HCEC 1CT (cell line): ENCODE results near the gene CHCHD6.

Source experiments
- DNase-seq: peaks from one replicate; pipeline ENCODE4 v3.0.0-alpha.2; 2017

CHCHD6 gene

DNA sequence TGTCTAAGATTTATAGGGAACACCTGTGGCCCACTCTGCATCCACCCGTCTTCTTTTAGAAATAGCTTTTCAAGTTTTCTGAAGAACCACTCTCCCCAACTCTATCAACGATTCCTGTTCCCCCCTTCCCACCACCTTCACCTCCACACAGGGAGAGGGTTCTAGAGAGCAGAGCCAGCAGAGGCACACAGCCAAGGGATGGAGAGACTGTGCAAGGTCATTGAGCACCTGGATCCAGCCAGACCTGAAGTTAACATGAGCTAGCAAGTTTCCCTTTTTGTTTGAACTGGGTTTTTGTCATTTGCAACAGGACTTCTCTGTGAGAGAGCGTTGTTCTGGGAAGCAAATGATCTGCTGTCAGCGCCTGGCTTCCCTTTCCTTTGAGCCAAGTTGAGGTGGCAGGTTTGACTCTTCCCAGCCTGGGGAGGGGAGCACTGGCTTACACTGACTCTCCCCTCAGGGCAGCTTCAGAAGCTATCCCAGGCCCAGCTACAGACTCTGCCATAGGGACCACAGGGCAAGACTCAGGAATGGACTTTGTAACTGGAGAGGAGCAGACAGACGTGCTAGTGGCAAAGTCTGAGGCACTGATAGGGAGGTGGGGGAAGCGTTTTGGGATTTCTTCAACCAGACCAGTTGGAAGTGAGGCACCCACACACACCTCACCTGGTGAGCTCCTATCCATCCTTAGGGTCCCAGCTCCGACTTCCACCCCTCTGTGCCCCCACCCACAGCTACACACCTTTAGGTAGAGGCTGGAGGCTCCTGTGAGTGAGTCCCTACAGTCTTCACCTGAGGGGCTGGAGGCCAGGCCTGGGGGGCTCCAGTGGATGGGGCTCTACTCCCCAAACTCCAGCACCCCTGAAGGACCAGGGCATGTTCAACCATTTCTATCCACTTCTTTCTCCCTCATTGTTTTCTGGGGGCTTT is 259.5 kb downstream of the CHCHD6 start:
- DNase-seq: no peak

DNA sequence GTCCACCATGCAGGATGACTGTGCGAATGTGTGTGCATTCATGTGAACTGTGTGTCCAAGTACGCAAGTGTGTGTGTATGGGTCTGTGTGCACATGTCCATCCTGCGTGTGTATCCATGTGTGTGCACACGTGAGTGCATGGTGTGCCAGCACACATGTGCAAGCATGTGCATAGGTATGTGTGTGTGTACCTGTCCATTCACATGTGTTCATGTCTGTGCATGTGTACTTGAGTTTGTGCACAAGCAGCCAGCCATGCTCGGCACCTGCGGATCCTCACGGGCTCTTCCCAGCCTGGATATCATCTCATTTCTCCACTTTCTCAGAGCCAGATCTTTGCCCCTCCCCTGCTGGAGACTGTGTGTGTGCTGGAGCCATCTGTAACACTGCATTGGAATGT is 260.2 kb downstream of the CHCHD6 start:
- DNase-seq: no peak

DNA sequence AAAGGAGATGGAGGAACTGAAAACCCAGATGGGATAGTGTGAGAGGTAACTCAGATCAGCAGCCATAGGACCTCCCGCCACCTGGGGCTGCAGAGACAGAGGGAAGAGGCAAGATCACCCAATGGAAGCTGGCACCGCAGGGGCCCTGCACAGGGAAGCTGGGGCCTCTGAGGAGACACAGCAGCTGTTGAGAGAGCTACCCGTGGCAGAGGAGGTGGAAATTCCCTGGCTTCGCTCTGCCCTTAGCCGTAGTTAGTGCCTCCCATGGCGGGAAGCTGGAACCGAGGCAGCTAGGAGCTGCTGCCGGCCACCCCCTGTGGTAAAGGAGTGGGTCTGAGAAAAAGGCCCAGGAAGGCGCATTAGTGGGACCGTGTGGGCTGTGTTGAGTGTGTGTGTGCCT is 260.9 kb downstream of the CHCHD6 start:
- no peak for DNase-seq

DNA sequence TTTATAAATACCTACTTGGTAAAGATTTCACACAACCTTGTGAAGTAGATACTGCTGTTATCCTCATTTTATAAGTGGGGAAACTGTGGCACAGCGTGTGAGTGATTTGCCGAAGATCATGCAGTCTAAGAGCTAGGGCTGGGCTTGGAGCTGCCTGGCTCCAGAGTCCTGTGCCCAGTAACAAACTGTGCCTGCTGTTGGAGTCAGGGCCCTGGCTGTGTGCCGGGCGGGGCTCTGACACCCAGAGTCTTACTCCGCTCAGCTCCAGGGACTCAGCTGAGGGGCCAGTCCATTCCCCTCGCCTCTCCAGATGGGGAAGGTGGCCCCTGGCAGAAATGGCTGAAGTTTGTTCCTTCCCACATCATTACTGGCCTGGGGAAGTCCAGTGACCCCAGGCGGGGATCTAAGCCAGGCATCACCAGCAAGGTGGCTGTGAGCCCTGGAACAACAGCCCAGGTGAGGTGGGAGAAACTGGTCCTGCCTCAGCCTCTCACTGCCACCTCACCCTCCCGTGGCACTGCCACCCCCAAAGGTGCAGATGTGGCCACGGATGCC is 261.6 kb downstream of the CHCHD6 start:
- no peak for DNase-seq

DNA sequence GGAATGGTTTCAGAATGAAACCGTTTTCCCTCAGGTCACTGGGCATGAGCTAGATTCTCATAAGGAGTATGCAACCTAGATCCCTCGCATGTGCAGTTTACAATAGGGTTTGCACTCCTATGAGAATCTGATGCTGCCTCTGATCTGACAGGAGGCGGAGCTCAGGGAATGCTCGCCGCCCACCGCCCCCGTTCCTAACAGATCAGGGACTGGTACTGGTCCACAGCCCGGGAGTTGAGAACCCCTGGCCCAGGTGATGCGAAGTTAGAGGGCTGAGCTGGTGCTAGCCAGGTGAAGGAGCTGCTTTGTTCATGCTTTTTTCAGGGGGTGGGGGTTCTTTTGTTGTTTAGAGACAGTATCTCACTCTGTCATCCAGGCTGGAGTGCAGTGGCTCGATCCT is 263.3 kb downstream of the CHCHD6 start:
- no peak for DNase-seq

DNA sequence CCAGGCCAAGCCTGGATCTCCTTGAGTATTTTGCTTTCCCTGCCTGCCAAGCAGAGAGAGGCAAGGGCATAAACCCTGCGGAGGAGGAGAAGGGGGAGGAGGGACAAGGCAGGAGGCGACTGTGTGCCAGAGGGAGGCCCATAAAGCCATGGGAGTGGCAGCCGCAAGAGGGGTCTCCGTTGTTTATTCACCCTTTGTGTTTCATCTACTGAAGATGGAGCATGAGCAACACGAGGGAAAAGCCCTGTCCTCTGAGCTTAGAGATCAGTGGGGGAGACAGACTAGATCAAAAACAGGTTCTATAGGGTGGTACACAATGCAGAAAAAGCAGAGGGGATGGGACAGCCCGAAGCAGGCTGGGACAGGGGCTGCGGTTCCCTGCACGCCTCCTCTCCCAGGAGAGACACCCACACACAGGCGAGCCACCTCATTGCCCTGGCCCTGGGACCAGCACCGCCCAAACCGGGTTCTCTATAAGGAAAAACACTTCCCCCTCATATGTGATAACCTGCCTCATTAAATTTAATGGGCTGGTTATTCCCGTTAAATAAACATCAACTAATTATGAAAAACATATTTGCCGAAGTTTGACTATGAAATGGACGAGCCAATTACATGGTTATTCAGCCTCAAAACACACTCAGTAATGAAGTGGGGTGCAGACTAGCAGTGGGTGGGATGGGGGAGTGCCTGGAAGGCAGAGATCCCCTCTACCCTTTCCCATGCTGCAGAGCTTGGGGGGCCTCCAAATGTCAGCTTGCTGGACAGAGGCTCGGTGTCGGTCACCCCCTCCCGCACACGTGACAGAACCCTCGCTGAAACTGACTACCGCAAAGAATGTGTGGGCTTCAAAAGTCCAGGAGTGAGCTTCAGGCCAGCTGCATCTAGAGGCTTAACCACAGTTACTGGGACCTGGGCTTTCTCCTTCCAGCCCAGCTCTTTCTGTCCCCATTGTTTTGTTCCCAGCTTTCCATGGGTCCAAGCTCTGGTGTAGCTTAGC is 264.7 kb downstream of the CHCHD6 start:
- DNase-seq: no peak

DNA sequence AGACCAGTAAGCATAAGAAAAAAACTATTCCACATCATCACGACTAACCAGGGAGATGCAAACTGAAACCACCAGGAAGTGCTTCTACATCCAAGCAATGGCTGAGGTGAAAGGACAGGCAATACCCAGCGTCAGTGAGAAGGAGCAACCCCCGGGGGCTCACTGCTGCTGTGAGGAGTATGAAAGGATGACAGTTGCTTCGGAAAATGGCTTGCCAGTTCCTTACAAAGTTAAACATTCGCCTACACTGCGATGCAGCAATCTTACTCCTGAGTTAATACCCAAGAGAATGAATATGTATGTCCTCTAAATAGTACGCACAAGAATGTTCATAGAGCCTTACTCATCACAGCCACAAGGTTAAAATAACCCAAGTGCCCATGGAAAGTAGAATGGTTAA is 265.5 kb downstream of the CHCHD6 start:
- no peak for DNase-seq

DNA sequence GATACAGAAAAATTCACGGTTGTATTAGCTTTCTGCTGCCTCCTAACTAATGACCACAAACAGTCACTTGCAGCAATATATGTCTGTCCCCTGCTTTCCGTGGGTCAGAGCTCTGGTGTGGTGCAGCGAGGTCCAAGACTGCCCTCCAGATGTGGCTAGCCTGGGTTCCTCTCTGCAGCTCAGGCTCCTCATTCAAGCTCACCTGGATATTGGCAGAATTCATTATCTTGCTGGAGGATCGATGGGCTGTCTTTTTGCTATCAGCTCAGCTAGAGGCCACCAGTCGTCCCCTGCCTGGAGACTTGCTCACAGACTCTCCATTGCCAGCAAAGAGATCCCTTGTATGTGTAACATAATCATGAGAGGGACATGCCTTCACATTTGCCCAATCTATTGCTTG is 266.1 kb downstream of the CHCHD6 start:
- no peak for DNase-seq

DNA sequence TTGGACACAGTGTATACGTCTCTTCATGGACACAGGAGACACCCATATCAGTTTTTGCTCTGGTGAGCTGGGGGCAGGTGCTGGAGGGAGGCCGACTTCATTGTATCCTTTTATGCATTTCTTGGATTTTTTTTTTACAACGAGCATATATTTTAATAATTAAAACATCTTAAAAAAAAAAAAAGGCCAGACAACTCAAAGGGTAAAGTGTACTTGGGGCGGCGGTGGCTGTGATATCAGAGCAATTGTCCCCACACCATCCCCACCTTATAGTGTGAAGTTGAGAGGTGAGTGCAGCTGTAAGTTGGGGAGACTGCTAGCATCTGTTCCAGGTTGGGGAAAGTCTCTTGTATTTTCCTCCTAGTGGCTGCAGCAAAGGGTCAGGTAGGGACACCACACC is 266.9 kb downstream of the CHCHD6 start:
- DNase-seq: no peak

DNA sequence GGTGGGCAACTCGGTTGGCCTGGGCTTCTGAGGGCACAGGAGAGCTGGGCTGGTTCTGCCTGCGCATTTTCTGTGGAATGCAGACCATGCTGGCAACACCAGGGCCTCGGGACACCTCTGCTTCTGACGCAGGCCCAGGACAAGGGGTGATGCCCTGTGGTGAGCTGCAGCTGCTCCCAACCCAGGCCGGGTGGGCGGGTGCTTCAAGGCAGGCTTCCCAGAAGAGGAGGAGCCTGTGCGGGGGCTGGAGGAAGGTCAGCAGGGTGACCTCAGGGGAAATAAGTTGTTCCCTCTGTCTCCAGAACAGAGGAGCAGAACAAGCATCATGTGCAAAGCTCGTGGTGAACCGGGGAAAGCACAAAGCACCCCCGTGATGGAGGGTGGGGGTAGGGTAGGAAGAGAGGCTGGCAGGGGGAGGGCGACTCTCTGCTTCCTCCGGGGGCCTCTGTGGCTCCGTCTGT is 267.9 kb downstream of the CHCHD6 start:
- DNase-seq: no peak

DNA sequence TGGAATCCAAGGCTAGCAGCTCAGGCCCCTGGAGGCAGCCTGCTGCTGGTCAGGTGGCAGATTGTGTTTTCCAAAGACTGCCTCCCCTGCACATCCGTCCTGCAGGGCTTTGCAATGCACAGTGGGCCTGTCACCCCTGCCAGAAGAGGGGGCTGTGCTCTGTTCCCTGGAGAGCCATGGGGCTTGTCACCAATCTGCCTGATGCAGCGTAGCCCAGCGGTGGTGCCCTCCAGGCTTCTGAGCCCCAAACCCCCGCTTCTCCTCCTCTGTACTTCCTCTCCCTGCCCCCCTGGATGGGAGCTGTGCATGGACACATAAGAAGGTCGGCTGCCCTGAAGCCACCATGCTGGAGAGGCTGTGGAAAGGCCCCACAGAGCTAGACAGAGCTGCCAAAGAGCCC is 268.8 kb downstream of the CHCHD6 start:
- DNase-seq: no peak

DNA sequence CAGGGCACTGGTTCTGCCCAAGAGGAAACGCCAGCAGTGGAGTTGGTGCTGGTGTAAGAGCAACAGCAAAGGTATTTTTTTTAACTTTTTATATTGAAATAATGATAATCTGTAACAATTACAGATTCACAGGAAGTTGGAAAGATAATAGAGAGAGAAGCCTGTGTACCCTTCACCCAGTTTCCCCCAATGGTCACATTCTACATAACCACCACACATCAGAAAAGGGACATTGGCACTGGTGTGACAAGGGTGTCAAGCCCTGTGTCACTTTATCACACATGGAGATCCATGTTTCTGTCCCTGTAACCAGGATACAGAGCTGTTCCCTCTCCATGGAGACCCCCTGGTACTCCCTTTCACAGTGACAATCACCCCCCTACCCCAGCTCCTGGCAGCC is 269.8 kb downstream of the CHCHD6 start:
- DNase-seq: no peak

DNA sequence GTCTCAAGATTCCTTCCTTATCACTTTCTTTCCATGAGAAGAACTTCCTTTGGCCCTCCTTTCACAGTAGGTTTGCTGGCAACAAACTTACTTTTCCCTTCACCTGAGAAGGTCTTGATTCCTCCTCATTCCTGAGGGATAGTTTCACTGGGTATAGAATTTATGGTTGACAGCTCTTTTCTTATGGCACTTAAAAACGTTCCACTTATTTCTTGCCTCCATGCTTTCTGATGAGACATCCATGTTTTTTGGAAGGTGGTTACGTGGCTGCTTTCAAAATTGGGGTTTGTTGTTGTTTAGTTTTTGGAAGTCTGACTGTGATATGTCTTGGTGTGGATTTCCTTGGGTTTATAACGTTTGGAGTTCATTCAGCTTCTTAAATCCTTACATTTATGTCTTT is 270.7 kb downstream of the CHCHD6 start:
- no peak for DNase-seq

DNA sequence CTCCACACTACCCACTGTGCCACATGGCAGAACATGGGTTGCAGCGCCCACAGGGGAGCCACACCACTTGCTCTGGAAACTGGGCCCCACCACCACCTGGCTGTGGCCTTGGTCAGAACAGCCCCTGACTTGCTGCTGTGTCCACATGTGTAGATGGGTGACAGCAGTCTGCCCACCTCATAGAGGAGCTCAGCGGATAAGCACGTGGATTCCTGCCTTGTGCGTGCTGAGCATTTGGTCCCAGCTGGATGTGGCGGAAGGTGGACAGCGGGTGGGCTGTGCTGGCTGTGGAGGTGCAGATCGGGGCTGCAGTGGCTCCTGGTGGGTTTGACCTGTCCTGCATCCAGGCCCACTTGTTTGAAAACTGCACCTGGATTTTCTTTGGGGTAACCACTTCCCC is 272.9 kb downstream of the CHCHD6 start:
- no peak for DNase-seq

DNA sequence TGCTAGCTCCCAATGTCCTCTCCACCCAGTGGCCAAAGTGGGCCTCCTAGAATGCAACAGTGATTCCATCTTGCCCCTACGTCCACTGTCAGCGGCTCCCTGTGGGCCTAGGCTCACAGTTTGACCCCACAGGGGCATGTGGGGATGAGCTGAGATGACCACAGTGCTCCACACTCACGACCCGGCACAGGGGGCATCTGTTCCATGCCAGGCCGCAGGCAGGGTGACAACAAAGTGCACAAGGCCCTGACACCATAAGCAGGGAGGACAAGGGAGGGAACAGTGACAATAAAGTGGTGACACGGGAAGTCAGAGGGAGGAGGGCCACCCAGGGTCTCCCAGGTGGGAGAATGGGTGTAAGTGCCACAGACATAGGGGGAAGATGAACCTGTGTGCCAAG is 273.8 kb downstream of the CHCHD6 start:
- DNase-seq: no peak

DNA sequence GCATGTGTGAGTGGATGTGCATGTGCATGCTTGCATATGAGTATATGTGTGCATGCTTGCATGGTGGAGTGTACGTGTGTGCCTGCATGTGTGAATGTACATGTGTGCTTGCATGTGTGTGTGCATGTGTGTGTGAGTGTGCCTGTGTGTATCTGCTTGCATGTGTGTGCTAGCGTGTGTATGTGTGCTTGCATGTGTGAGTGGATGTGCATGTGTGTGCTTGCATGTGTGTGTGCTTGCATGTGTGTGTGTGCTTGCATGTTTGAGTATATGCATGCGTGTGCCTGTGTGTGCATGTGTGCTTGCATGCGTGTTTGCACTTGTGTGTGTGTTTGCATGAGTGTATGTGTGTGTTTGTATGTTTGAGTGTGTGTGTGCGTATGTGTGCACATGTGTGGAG is 274.3 kb downstream of the CHCHD6 start:
- DNase-seq: no peak

DNA sequence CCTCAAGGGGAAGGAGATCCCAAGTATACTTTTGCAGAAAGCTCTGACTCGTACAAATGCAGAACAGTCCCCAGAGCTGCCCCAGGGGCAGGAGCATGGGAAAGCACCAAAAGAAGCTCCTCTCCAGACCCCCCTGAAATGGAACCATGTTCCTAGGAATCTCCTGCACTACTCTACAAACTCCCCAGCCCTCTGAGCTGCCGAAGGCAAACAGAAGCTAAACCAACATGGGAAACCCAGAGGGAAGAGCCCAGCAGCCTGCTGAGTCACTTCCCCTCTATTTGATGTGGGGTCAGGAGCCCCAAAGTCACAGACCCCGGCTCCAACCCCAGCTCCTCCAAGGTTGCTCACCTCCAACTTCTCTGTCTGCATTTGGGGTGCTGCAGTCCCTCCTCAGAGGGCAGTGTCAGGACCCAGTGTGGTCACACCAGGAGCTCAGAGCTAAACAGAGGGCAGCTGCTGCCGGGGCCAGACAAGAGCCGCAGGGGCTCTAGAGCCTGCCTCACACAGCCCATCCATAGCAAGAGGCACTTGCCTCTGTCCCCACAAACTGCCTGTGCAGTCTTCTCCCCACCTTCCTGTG is 275.1 kb downstream of the CHCHD6 start:
- no peak for DNase-seq

DNA sequence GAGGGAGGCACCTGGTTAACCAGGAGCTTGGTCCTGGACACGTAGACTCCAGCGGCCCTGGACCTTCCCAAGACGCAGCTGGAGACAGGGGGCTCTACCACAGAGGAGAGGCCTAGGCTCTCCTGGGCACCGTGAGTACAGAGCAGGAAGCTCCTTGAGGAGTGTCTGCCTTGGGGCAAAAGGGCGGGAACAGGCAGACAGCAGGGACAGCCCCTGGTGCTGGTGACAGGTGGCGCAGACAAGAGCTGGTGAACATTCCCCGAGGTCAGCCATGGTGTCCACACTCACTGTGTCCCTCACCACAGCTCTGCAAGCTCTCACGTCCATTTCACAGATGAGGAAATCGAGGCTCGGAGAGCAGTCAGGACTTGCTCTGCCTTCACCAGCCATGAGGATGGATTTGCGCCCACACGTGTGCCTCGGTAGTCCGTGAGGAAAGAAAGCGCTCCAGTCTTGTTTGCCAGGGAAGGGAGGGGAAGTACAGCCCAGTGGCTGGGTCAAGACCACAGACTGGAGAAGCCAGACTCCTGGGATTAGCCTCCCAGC is 276.3 kb downstream of the CHCHD6 start:
- no peak for DNase-seq

DNA sequence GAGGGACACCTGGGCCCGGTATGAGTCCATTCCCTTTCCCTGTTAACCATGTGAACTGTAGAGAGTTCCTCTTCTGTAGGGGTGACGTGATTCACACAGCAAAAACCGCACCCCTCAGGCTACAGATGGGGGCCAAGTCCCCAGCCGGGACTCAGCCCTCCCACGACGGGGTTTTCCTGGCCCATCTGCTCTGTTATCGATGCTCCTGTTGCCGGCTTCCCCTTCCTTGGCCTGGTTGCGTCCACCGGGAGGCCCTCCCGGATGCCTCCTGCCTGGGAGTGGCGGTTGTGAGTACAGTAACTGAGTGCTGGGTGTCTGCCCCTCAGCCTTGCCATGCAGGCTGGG is 278.1 kb downstream of the CHCHD6 start:
- DNase-seq: peak; percentile 10

DNA sequence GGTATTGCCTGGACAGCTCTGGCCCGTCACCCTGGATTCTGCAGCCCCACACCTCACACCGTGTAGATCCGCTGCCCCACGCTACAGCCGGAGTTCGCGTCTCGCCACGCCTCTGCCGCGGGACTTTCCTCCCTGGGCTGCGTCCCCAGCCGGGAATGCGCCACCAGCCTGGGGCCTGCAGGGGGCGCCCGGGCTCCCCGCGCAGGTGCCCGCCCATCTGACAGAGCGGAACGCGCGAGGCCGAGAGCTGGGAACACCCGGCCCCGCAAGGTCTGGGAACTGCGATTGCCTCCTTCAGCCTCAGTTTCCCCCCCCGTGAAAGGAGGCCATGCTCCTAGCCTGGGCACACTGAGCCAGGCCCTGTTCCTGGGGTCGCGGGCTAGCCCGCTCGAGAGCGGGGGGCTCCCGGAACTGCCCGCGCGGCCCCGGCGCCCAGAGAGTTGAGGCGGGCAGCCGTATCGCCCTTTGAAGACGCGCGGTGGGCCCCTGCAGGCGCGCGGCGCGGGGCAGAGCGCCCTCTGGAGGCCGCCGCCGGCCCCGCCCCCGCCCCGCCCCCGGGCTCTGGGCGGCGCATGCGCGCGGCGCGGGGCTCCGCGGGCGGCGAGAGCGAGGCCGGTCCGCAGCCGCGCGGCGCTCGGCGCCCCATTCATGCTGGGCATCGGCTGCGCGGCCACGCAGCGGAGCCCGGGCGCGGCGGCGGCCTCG is 278.6 kb downstream of the CHCHD6 start, which contains the start of gene PLXNA1:
PLXNA1 (plus strand) TSS at position 645 of the 705 bp plus-strand sequence. CDS start 5,479 bp downstream, outside the sequence.
- peak; percentile 77 for DNase-seq

DNA sequence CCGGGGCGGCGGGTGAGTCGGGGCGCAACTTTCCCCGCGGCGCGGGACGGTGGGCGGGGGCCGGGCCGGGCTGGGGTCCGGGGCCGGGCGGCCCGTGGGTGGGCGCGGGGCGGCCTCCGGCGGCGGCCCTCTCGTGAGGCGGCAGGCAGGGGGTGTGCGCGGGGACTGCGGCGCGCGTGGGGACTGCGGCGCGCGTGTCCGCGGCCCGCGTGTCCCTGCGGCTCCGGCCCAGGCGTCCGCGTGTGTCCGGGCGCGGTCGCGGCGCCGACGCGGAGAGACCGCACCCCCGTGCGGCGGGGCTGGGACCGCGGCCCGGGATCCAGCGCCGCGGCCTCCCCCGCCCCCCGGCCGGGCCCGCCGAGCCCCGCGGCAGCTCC is 279.2 kb downstream of the CHCHD6 start:
- DNase-seq: no peak
